ENCODE measurements around the gene LGALS7B. TPM values are rescaled to one million over a fixed set of nuclear protein-coding genes. Genes with fewer than 3 reads are reported as not detected.
A peak's percentile ranks its signal among the peaks of the same experiment; 100 is the strongest.

LGALS7B gene
- total and polyA plus RNA-seq, 10 of the 15 experiments (the other 5 are each of a cell fraction or from before 2014, with no cell fraction given): not detected

DNA sequence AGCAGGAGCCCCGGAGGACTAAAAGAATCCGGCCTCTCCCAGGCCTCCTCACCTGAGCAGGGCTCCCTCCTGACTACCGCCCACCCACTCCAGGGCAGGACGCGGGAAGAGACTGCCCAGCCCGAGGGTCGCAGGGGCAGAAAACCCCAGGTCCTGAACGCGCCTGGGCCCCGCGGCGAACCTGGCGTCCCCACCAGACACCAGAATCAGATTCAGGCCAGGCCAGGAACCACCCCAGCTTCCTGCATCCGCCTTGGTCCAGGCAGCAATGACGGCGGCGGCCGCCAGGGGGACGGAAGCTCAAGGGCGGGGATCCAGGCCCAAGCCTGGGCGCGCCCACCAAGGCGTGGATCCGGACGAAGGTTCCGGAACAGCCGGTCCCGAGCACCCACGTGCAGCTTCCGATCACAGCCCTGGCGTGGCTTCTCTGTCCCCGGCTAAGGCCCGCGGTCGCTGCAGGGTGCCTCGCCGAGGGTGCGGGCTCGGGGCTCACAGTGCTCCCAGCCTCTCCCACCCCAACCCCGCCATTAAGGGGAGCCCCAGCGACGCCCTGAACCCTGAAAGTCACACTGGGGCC is 19.3 kb upstream of the LGALS7B start (continued):
- TF ChIP-seq, protein P1, sequence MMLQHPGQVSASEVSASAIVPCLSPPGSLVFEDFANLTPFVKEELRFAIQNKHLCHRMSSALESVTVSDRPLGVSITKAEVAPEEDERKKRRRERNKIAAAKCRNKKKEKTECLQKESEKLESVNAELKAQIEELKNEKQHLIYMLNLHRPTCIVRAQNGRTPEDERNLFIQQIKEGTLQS (IDR thresholded peaks at IDR 0.05; ENCODE audit: borderline replicate concordance, extremely low read depth, low read depth, low read length): no peak
- no peak for TF ChIP-seq TCF3 (IDR thresholded peaks at IDR 0.05; ENCODE audit: borderline replicate concordance, insufficient read depth, low read depth, low read length)
- TF ChIP-seq JUND (IDR thresholded peaks at IDR 0.05; ENCODE audit: low read depth, low read length): no peak
- TF ChIP-seq SUZ12 (IDR thresholded peaks at IDR 0.05; ENCODE audit: unreplicated experiment): no peak
- TF ChIP-seq HDAC2 (IDR thresholded peaks at IDR 0.05): no peak
- peak; percentile 35; the same call in 1 of the 2 replicates for TF ChIP-seq RAD21 (IDR thresholded peaks at IDR 0.05; ENCODE audit: insufficient read depth, low read depth, low read length)
- no peak for TF ChIP-seq CHD4 (IDR thresholded peaks at IDR 0.05)
- TF ChIP-seq EP300 (IDR thresholded peaks at IDR 0.05; ENCODE audit: borderline replicate concordance in 1 of 2, control insufficient read depth in 1 of 2, low read depth in 2 of 2, low read length in 2 of 2): no peak
- no peak for TF ChIP-seq BACH1 (IDR thresholded peaks at IDR 0.05; ENCODE audit: borderline replicate concordance)
- TF ChIP-seq, protein P2, sequence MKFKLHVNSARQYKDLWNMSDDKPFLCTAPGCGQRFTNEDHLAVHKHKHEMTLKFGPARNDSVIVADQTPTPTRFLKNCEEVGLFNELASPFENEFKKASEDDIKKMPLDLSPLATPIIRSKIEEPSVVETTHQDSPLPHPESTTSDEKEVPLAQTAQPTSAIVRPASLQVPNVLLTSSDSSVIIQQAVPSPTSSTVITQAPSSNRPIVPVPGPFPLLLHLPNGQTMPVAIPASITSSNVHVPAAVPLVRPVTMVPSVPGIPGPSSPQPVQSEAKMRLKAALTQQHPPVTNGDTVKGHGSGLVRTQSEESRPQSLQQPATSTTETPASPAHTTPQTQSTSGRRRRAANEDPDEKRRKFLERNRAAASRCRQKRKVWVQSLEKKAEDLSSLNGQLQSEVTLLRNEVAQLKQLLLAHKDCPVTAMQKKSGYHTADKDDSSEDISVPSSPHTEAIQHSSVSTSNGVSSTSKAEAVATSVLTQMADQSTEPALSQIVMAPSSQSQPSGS (IDR thresholded peaks at IDR 0.05; ENCODE audit: low read length): no peak
- no peak for TF ChIP-seq CBX5 (IDR thresholded peaks at IDR 0.05; ENCODE audit: low read depth)
- no peak for TF ChIP-seq MXI1 (IDR thresholded peaks at IDR 0.05; ENCODE audit: low read depth, low read length)
- TF ChIP-seq TARDBP (IDR thresholded peaks at IDR 0.05; ENCODE audit: borderline replicate concordance): no peak
- TF ChIP-seq, protein P3, sequence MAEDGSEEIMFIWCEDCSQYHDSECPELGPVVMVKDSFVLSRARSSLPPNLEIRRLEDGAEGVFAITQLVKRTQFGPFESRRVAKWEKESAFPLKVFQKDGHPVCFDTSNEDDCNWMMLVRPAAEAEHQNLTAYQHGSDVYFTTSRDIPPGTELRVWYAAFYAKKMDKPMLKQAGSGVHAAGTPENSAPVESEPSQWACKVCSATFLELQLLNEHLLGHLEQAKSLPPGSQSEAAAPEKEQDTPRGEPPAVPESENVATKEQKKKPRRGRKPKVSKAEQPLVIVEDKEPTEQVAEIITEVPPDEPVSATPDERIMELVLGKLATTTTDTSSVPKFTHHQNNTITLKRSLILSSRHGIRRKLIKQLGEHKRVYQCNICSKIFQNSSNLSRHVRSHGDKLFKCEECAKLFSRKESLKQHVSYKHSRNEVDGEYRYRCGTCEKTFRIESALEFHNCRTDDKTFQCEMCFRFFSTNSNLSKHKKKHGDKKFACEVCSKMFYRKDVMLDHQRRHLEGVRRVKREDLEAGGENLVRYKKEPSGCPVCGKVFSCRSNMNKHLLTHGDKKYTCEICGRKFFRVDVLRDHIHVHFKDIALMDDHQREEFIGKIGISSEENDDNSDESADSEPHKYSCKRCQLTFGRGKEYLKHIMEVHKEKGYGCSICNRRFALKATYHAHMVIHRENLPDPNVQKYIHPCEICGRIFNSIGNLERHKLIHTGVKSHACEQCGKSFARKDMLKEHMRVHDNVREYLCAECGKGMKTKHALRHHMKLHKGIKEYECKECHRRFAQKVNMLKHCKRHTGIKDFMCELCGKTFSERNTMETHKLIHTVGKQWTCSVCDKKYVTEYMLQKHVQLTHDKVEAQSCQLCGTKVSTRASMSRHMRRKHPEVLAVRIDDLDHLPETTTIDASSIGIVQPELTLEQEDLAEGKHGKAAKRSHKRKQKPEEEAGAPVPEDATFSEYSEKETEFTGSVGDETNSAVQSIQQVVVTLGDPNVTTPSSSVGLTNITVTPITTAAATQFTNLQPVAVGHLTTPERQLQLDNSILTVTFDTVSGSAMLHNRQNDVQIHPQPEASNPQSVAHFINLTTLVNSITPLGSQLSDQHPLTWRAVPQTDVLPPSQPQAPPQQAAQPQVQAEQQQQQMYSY (CRISPR knock-in tag; IDR thresholded peaks at IDR 0.05): no peak
- no peak for TF ChIP-seq WRNIP1 (IDR thresholded peaks at IDR 0.05; ENCODE audit: borderline replicate concordance, low read depth, low read length)
- TF ChIP-seq TCF12 (IDR thresholded peaks at IDR 0.05; ENCODE audit: low read depth, low read length): no peak
- no peak for TF ChIP-seq RFX5 (IDR thresholded peaks at IDR 0.05; ENCODE audit: low read depth, low read length)
- TF ChIP-seq SMAD1 (IDR thresholded peaks at IDR 0.05; ENCODE audit: low read depth, partially characterized antibody): no peak
- TF ChIP-seq, protein P4, sequence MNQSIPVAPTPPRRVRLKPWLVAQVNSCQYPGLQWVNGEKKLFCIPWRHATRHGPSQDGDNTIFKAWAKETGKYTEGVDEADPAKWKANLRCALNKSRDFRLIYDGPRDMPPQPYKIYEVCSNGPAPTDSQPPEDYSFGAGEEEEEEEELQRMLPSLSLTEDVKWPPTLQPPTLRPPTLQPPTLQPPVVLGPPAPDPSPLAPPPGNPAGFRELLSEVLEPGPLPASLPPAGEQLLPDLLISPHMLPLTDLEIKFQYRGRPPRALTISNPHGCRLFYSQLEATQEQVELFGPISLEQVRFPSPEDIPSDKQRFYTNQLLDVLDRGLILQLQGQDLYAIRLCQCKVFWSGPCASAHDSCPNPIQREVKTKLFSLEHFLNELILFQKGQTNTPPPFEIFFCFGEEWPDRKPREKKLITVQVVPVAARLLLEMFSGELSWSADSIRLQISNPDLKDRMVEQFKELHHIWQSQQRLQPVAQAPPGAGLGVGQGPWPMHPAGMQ (IDR thresholded peaks at IDR 0.05; ENCODE audit: borderline replicate concordance): no peak
- TF ChIP-seq, protein P5, sequence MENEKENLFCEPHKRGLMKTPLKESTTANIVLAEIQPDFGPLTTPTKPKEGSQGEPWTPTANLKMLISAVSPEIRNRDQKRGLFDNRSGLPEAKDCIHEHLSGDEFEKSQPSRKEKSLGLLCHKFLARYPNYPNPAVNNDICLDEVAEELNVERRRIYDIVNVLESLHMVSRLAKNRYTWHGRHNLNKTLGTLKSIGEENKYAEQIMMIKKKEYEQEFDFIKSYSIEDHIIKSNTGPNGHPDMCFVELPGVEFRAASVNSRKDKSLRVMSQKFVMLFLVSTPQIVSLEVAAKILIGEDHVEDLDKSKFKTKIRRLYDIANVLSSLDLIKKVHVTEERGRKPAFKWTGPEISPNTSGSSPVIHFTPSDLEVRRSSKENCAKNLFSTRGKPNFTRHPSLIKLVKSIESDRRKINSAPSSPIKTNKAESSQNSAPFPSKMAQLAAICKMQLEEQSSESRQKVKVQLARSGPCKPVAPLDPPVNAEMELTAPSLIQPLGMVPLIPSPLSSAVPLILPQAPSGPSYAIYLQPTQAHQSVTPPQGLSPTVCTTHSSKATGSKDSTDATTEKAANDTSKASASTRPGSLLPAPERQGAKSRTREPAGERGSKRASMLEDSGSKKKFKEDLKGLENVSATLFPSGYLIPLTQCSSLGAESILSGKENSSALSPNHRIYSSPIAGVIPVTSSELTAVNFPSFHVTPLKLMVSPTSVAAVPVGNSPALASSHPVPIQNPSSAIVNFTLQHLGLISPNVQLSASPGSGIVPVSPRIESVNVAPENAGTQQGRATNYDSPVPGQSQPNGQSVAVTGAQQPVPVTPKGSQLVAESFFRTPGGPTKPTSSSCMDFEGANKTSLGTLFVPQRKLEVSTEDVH (IDR thresholded peaks at IDR 0.05; ENCODE audit: low read depth, partially characterized antibody): no peak
- no peak for TF ChIP-seq MYB (IDR thresholded peaks at IDR 0.05; ENCODE audit: borderline replicate concordance, low read depth, low read length)

All from GM12878 (cell line).